Activated B cell treated with CpG ODN at 0.5 μM for 24 hours (primary cell): ENCODE data around the gene SGSM2. TPM values are rescaled to one million over a fixed set of nuclear protein-coding genes. Genes with fewer than 3 reads are reported as not detected.

Source experiments
- ATAC-seq: fragments of 200-7000 bp; cut with Tn5 transposase; one replicate; pipeline ENCODE4 v1.10.0; 2021; ENCODE audit warnings: low read depth, mild to moderate bottlenecking, moderate library complexity
- CTCF ChIA-PET: fragments of 350-600 bp; sonication (Branson Sonifier 250); formaldehyde crosslinking; loops from one replicate; lab custom pipeline; 2021; ENCODE audit warnings: antibody characterized with exemption; lab: Charles Lee
- POLR2A ChIA-PET: fragments of 350-600 bp; sonication (Branson Sonifier 250); formaldehyde crosslinking; loops from one replicate; lab custom pipeline; 2021; ENCODE audit warnings: antibody characterized with exemption; lab: Charles Lee
- DNase-seq: peaks from one replicate; pipeline ENCODE4 v3.0.0; 2022
- H3K27ac Mint-ChIP-seq: one replicate; pipeline ENCODE4 v1.8.0; 2020; ENCODE audit warnings: mixed read lengths
- H3K27me3 Mint-ChIP-seq: one replicate; pipeline ENCODE4 v1.8.0; 2021; ENCODE audit warnings: mixed read lengths
- H3K36me3 Mint-ChIP-seq: one replicate; pipeline ENCODE4 v1.8.0; 2021; ENCODE audit warnings: low read depth, mixed read lengths
- H3K4me1 Mint-ChIP-seq: one replicate; pipeline ENCODE4 v1.8.0; 2021; ENCODE audit warnings: mixed read lengths
- H3K4me3 Mint-ChIP-seq: one replicate; pipeline ENCODE4 v1.8.0; 2020; ENCODE audit warnings: mild to moderate bottlenecking, mixed read lengths
- H3K9me3 Mint-ChIP-seq: one replicate; pipeline ENCODE4 v1.8.0; 2020; ENCODE audit warnings: mixed read lengths
- CTCF ChIP-seq: fragments of 200-600 bp; IDR thresholded peaks from one replicate; pipeline ENCODE4 v1.8.0; 2022; ENCODE audit warnings: antibody characterized with exemption, mild to moderate bottlenecking
- intact Hi-C: fragments of 100-400 bp; cut with micrococcal nuclease; formaldehyde crosslinking; loops from one replicate; pipeline ENCODE4 v1.15.1; 2024
- total RNA-seq: library from RNA; stranded (reverse); gene quantifications from 2 replicates; pipeline ENCODE4 v1.2.3, GENCODE V29; 2022

Gene SGSM2
- total RNA-seq, 1 donor from 2014 or later = 60.5 TPM

- no peaks in the 10 kb centered on the region for H3K9me3 Mint-ChIP-seq
- no peaks in the 10 kb centered on the region for H3K4me1 Mint-ChIP-seq
- no peaks in the 10 kb centered on the region for H3K27me3 Mint-ChIP-seq
- peaks cover 15% of the 10 kb centered on the region for H3K36me3 Mint-ChIP-seq
- ATAC-seq = no peak
- ChIA-PET CTCF (no interaction called here), POLR2A (no interaction called here)
- no peak overlapping the region for H3K27ac Mint-ChIP-seq
- H3K4me3 Mint-ChIP-seq = no peak overlapping the region
- intact Hi-C loops = no loop called here
- no peak for DNase-seq
- no peak for TF ChIP-seq CTCF
Observed at GRCh38 chr17:2344528-2344927, 7.2 kb downstream of the SGSM2 start.

- Mint-ChIP-seq H3K36me3 (peaks cover 13% of the 10 kb centered on the region), H3K4me1 (no peaks in the 10 kb centered on the region), H3K27me3 (no peaks in the 10 kb centered on the region), H3K4me3 (no peak overlapping the region), H3K9me3 (no peaks in the 10 kb centered on the region), H3K27ac (no peak overlapping the region)
- intact Hi-C loops = no loop called here
- no peak for ATAC-seq
- TF ChIP-seq CTCF = no peak
- CTCF ChIA-PET = no interaction called here
- POLR2A ChIA-PET = interaction anchor here (1.1 kb wide), 1 partner anchor 10 kb away, joined by 3 read pairs; the partner anchor contains the start of gene TSR1
- no peak for DNase-seq
Observed at GRCh38 chr17:2346475-2346874, 9.2 kb downstream of the SGSM2 start.

GRCh38 chr17:2347805-2348685 lies 10.7 kb downstream of the SGSM2 start:
- Mint-ChIP-seq H3K4me3 (no peak overlapping the region), H3K27ac (no peak overlapping the region), H3K4me1 (peaks cover 2% of the 10 kb centered on the region), H3K27me3 (no peaks in the 10 kb centered on the region), H3K36me3 (peaks cover 9% of the 10 kb centered on the region), H3K9me3 (no peaks in the 10 kb centered on the region)
- ChIA-PET POLR2A (no interaction called here), CTCF (interaction anchor here (0.6 to 1.1 kb wide), 2 partner anchors 10 to 701 kb away, joined by 3 read pairs; no protein-coding TSS in a partner anchor)
- intact Hi-C loops = no loop called here
- ATAC-seq (no peak), DNase-seq (no peak)
- no peak for TF ChIP-seq CTCF

- ChIA-PET CTCF (interaction anchor here (1.1 kb wide), 1 partner anchor 15 kb away, joined by 3 read pairs; the partner anchor contains the start of gene TSR1), POLR2A (no interaction called here)
- no peaks in the 10 kb centered on the region for H3K9me3 Mint-ChIP-seq
- H3K4me3 Mint-ChIP-seq = no peak overlapping the region
- no peaks in the 10 kb centered on the region for H3K27me3 Mint-ChIP-seq
- no peak overlapping the region for H3K27ac Mint-ChIP-seq
- H3K36me3 Mint-ChIP-seq = no peaks in the 10 kb centered on the region
- ATAC-seq (no peak), DNase-seq (no peak)
- intact Hi-C loops = no loop called here
- TF ChIP-seq CTCF = no peak
- peaks cover 6% of the 10 kb centered on the region for H3K4me1 Mint-ChIP-seq
Observed at GRCh38 chr17:2351269-2351668, 14.0 kb downstream of the SGSM2 start.

GRCh38 chr17:2354311-2354710 lies 17.0 kb downstream of the SGSM2 start:
- ATAC-seq (no peak), DNase-seq (no peak)
- H3K36me3 Mint-ChIP-seq = peaks cover 3% of the 10 kb centered on the region
- TF ChIP-seq CTCF = no peak
- H3K4me3 Mint-ChIP-seq = no peak overlapping the region
- intact Hi-C loops = no loop called here
- H3K27ac Mint-ChIP-seq = no peak overlapping the region
- H3K9me3 Mint-ChIP-seq = no peaks in the 10 kb centered on the region
- ChIA-PET CTCF (interaction anchor here (1.0 kb wide), 1 partner anchor 62 kb away, joined by 3 read pairs; no protein-coding TSS in a partner anchor), POLR2A (no interaction called here)
- no peaks in the 10 kb centered on the region for H3K27me3 Mint-ChIP-seq
- H3K4me1 Mint-ChIP-seq = peaks cover 6% of the 10 kb centered on the region
